NCI-H2107 treated with DMSO at 0.1 percent for 48 hours (cell line): ENCODE data around the gene UNCX.

Source experiments
- DNase-seq: peaks from one replicate; lab custom pipeline; 2025; ENCODE audit not compliant: unreplicated experiment; lab: John Stamatoyannopoulos, UW

UNCX gene

DNA sequence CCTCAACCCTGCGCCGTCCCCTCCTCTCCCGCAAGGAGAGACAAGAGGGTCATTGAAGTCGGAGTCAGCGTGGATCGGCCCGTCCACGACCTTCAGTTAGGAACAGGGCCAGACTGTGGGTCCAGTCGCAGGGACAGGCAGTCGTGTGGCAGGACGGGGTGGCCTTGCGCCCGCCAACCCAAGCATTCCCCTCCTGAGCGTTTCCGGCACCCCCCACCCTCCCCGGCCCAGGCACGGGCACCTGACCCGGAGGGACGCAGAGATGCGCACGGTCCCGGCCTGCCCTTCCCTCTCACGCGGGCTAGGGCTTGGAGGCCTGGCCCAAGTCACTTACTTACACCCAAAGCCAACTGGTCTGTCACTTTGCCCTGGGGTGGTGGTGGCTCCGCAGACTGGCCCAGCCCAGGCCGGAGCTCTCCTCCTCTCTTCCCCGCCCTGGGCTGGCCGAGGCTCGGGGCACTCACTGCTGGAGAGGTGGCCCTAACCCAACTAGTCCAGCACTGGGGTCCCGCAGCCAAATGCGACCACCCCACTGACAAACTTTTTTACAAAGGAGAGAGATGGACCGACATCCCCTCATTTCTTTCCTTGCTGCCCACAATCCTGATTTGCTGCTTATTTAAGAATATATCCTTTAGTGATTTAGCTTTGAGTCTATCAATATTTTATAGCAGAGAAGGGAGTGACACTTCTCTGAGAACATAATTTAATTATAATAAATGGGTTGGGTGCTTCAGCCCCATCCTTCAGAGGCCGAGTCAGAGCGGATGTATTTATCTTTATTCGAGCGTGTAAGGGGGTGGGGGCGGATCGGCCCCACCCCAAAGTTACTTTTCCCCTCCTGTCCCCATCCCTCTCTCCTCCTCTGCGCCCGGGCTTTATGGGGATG is 1.2 kb upstream of the UNCX start:
- no peak for DNase-seq

DNA sequence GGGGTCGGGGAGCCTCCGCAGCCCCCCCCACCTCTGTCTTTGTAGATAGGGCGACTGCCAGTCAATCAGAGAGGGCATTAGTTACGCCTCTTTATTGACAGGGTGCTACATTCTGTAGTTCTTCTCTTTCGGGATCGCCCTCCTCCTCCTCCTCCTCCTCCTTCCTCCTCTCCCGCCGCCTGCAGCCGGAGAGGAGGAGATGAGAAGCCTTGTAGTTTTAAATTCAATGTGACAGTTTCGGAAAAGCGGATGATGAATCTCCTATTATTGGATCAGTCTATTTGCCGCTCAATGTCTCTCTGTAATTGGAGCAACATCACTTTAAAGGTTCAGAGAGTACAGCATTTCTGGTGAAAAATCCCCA is 587 bp upstream of the UNCX start:
- DNase-seq = no peak

DNA sequence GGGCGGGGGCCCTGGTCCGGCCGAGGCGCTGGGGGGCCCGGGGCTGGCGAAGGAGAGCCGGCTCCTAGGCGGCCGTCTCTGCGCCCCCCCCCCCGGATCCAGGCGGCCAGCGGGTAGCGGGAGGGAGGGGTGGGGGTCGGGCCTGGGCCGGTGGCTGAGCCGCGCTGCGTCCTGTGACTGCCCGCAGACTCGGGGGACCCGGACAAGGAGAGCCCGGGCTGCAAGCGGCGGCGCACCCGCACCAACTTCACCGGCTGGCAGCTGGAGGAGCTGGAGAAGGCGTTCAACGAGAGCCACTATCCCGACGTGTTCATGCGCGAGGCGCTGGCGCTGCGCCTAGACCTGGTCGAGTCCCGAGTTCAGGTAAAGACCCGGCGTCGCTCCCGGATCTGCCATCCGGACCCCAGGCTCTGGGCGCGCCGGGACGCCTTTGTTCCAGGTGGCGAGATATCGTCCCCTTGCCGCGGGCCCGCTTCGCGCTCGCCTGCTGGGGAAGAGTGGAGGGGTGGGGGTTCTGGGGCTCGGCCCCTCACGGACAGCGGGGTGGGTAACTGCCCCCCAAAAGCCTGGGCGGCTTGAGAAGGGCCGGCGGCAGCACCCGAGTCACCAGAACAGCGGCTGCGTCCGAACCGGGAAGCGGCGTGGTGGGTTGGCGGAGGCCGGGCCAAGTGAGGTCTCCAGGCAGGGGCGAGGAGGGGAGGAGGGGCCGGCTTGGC is 819 bp downstream of the UNCX start:
- DNase-seq = no peak

DNA sequence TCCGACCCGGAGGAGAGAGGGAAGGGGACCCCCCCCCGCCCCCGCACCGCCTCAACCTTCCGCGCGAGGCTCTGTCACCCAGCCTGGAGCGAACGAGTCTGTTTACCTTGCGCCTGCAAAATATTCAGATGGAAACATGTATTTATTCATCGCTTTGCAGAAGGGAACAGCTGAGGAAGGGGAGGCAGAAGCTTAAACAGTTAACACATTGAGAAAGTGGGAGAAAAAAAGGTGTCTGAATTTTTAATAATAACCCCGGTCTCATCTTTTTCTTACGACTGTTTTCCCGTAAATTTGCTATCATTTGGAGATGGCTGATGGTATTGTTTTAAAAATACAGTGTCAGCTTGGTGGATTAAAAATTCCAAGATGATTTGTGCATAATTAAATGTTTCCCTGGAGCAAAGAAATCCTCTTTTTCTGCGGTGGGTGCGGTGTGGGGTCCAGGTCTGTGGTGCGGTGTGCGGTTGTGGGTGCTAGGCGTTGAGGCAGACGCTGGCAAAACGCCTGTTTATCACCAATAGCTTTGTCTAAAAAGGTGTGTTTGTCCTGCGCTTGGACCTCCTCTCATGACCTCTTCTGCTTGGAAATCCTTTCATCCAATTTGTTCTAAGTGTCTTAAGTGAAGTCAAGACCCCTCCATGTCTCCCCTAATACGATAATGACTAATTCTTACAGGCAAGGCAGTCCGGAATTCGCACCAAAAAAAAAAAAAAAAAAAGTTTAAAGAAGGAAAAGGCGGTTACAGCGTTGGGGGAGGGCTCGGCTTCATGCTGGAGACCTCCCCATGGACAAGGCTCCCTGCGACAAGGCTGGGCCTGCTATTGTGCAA is 1.6 kb downstream of the UNCX start:
- DNase-seq = no peak

DNA sequence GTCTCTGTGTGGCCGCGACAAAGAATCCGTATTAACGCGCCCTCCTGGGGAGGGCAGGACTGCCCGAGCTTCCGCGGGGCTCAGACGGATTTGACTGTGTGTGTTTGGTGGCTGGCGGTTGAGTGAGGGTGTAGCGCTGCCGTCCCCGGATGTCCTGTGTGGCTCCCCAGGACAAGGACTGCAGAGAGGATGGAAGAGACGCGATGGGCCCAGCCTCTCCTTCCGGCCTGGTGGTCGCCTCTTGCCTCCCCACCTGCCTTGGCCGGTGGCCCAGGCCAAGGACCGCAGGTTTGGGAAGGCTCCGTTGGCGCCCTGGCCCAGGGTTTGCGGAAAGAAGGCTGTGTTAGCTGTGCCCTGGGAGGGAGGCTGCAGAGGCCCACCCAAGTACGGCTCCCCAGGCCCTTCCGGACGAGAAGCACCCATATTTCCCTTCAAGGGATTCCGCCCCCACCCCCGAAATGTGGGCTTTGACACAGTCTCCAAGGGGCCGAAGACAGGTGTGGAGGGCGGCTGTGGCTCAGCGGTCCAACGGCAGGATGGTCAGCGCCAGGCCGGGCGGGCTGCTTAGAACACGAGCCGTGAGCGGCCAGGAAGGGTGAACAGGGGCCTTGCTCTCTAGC is 2.3 kb downstream of the UNCX start:
- DNase-seq = no peak

DNA sequence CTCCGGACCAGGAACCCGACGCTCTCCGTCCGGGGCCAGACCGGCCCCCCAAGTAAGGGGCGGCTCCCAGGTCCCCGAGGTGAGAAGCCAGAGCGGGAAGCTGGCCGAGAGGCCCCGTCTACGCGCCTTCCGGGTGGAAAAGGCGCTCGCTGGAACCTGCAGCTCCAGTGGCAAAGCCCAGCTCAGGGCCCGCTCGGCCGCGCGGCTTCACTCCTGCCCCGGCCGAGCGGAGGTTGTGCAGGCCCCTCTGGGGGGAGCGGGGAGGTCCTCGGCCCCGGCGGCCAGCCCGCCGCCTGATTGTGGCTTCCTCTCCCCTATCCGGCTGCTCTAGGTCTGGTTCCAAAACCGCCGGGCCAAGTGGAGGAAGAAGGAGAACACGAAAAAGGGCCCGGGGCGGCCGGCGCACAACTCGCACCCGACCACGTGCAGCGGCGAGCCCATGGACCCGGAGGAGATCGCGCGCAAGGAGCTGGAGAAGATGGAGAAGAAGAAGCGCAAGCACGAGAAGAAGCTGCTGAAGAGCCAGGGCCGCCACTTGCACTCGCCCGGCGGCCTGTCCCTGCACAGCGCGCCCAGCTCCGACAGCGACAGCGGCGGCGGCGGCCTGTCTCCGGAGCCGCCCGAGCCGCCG is 2.9 kb downstream of the UNCX start:
- no peak for DNase-seq

DNA sequence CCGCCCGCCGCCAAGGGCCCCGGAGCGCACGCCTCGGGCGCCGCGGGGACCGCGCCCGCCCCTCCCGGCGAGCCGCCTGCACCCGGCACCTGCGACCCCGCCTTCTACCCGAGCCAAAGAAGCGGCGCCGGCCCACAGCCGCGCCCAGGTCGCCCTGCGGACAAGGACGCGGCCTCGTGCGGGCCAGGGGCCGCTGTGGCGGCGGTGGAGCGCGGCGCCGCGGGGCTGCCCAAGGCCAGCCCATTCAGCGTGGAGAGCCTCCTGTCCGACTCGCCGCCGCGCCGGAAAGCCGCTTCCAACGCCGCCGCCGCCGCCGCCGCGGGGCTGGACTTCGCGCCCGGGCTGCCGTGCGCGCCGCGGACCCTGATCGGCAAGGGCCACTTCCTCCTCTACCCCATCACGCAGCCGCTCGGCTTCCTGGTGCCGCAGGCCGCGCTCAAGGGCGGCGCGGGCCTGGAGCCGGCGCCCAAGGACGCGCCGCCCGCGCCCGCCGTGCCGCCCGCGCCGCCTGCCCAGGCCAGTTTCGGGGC is 3.5 kb downstream of the UNCX start:
- no peak for DNase-seq

DNA sequence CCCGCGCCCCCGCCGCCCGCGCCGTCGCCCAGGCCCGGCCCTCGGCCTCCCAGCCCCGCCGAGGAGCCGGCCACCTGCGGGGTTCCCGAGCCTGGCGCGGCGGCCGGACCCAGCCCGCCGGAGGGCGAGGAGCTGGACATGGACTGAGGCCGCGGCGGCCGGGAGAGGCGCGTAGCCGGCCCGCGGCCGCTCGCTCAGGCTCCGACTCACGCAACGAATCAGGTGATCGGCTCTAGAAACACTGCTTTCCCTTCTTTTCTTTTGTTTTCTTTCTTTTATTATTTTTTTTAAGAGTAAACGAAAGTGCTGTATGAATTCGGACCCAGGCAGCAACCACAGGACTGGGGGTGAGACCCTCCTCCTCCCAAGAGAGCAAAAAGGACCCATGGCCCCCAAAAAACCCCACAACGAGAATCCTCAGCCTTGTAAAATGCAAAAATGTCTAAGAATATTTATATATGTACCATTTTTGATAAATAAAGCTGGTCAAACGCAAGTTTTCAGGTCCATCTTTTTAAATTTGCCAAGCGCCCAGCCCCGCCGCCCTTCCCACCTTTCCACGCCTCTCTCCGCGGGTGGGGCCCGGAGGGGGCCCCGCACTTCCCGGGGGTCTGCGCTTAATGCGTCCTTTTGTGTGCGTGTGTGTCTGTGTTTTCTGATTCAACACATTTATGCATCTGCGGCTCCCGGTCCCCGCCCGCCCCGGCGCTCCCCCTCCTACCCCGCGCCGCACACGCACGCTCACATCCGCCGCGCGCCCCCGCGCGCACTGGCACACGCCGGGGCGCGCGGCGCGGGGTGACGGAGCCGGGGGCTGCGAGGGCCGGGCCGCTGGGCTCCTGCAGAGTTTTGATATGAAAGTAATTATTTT is 4.4 kb downstream of the UNCX start:
- DNase-seq = no peak

DNA sequence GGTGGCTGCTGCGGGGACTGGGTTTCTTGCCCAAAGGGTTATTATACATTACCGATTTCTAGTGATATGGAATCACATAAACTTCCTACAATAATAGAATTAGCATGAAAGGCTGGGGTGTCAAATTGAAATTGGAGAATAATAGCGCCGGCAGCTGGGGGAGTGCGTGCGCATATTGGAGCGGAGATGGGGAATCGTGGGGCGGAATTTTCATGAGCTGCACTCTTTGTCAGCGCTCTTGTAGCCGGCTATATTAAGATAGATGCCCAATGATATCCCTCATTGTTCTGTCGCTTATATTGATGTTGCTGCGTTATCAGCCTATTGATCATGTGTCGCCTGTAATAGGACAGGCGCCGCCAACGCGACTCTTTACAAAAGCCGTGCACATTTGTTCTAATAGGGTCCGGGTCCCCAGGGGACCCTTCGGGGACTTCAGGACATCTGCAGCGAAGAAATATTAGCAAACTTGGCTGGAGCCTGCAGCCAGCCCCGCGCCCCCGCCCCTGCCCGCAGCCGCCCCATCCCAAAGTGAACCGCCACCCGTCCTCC is 5.1 kb downstream of the UNCX start:
- no peak for DNase-seq

DNA sequence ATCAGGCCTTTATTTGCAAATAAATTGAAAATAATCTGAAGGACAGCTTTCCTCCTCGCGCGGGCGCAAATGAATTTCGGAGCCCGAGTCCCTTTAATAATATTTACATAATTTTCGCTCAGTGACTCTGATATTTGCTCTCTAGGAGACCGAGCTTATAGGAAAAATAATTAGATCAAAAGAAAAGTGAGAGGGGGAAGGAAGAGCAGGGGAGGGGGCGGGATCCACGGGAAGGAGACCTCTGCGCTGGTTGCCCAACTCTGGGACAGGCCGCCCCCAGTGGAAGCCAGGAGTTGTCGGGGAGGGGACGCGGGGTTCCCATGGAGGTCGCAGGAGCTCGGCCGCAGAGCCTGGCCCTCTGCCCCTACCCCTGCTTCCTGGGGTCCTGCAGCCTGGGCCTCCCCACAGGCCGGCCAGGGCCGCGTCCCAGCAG is 5.8 kb downstream of the UNCX start:
- DNase-seq = no peak

DNA sequence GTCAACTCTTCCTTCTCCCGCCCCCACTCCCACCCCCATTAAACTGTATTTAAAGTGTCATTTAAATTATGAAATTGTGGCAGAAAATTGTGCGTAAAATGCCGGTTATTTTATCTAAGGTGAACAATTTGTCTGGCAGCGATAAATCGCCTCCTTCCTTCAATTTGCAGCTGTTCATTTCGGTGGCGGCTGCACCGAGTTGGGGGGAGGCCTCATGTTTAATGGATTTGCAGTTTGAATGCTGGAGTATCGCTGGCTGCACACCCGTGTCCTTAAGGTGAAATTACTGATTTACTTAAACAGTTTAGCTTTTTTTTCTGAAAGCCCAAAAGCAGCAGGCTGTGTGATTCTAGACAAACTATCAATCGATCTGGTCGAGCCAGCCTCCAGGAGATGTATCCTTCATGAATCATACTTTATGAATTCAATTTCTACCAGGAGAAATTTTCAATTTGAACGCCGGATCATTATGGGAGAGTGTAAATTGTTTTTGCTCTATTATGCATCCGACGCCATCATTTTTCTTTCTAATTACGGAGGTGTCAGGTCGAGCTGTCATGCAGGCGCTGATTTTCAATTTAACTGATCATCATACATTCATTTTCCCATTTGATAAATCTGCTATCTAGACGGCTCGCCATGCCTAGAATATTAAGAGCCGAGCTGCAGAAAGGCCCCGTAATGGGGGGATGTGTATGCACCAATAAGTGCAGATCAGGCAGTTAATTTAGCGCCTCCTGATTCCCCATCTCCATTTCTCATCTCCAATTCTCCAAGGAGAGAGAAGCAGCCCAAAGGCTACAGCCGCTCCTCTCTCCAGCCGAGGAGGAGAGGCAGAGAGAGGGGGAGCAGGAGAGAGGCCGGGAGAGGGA is 6.5 kb downstream of the UNCX start:
- DNase-seq = no peak

DNA sequence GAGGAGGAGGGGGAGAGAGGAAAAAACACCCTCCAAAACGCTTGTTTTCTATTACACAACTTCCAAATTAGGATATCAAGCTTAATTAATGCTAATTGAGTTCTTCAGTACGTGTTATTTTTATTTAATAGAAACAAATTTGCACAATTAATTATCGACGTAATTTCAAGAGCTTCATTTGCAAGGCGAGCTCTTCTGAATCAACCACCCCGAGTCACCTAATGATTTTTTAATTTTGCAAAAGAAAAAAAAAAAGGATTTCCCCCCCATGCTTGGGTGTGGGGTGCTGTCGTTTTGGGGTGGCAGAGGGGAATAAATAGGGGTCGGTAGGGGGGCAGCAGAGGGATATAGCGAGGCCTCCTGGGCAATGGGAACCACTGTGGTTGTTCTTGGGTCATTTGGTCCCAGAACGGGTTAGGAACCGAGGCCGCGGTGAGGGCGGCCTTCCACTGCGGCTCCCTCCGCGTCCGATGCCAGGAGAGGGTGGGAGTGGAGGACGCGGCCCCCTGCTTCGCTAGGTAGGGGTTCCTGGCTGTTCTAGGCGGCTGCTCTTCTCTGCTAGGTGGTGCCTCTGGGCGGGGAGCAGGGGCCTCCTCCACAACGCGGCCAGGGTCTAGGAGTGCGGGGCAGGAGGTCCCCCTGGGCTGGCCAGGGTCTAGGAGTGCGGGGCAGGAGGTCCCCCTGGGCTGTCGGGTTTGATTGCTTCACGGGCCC is 7.3 kb downstream of the UNCX start:
- no peak for DNase-seq

DNA sequence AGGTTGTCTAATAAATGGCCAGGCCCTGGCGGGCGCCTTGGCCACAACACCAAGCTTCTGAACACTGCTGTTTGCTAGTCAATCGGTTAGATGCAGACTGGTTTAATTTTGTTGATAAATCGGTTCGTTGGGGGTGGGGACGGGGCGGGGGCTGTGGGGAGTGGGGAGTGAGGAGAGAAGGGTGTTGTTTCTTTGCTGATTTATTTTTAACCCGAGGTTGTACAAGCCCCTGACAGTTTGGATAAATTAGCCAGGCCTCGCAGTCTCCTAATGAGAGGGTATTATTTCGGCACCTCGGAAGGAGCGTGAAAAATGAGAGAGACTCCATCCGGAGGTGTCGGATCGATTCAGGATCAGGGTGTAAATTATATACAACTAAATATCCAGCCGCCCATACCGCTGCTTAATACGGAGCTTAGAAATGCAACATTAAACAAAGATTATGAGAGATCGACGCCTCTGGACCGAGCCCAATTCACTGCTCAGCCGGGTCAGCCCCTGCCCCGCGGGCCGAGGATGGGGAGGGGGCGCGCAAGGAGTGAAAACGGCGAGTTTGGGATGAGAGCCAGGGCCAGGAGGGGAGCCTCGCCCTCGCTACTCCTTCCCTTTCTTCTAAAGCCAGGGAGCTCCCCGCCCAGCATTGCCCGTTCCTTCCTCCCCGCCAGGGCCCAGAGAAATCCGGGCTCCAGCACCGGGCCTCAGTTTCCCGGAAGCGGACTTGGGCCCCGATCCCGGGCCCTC is 8.0 kb downstream of the UNCX start:
- no peak for DNase-seq

DNA sequence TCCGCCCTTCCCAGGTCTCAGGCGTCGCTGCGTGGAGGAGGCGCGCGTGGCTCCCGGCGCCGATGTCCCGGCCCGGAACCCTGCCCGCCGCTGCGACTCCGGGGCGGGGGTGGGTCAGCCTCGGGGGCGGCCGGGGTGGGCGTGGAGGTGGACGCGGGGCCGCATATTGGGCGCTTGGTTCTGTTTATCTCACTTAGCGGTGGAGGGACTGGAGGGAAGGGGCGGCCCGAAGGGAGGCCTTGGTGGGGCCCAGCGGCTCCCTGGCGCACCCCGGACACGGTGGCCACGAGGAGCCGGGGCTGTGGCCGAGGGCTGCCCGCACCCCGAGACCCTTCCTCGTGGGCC is 8.6 kb downstream of the UNCX start:
- DNase-seq = no peak

DNA sequence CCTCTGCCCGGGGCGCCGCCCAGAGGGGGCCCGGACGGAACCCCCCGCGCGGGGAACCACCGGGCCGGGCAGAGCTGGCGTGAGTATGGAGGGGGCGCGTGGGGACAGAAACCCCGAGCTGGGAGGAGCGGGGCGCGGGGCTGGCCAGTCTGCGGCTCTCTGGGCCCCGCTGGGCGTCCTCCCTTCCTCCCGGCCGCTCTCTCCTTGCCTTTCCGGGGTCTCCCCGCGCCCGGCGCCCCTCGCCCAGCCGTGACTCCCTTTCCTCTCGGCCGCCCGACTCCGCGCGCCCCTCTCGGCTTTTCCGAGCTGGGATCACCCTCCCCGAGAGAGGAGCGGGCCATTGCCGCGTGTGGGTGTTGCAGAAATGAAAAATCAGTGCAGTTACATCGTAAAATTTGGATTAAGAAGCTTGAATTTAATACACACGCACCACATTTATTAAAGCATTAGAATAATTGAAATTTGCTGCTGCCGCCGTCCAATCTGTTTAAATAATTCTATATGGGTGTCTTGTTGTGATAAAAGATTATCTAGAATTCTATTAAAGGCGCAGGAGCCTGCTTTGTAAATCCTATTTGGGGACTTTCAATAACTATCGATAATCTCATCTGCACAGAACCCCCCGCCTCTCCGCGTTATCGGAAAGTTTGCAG is 9.1 kb downstream of the UNCX start:
- DNase-seq = no peak

DNA sequence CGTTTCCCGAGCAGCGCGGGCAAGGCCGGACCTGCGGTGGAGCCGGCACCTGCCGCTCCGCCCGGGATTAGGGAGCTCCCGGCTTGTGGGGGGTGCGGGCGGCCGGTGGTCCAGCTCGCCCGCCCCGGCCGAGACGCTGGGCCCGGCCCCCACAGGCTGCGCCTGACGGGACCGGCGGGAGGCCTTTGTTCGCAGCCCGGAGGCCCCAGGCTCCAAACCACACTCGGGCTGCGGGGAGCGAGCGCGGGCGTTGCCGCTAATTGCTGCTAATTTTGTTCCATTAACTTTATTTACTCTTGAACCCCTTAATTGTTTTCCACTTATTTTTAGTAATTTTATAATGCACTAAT is 9.6 kb downstream of the UNCX start:
- DNase-seq = no peak
